CD4-positive, alpha-beta T cell (primary cell): ENCODE results near the gene GRXCR2. TPM values are rescaled to one million over a fixed set of nuclear protein-coding genes. Genes with fewer than 3 reads are reported as not detected.

Source experiments
- ATAC-seq: fragments of 200-7000 bp; cut with Tn5 transposase; one replicate; pipeline ENCODE4 v1.10.0; 2022; ENCODE audit warnings: mild to moderate bottlenecking; ENCODE audit not compliant: poor library complexity
- CTCF ChIA-PET: fragments of 350-600 bp; sonication (Branson Sonifier 250); formaldehyde crosslinking; loops from one replicate; lab custom pipeline; 2021; ENCODE audit warnings: antibody characterized with exemption, inconsistent platforms; lab: Charles Lee
- POLR2A ChIA-PET: fragments of 350-600 bp; sonication (Branson Sonifier 250); formaldehyde crosslinking; loops from one replicate; lab custom pipeline; 2021; ENCODE audit warnings: antibody characterized with exemption, inconsistent platforms; lab: Charles Lee
- DNase-seq, 14 experiments: peaks; one replicate each; pipeline ENCODE4 v3.0.0-alpha.2; 2013 to 2020; ENCODE audit warnings: mixed read lengths in 2 of 14
- H3K27ac ChIP-seq, 2 donors: one replicate each; pipeline versions ENCODE4 v1.5.1 to v1.7.0; 2013; ENCODE audit warnings: low read length in 2 of 2, low read depth in 1 of 2, mild to moderate bottlenecking in 1 of 2
- H3K27me3 ChIP-seq, 2 experiments: 1 replicate in 1 of 2; 2 replicates in 1 of 2; pipeline versions ENCODE4 v1.6.1 to v1.7.0; 2013; ENCODE audit warnings: low read length in 2 of 2, control low read depth in 1 of 2, mild to moderate bottlenecking in 1 of 2, moderate library complexity in 1 of 2; ENCODE audit not compliant: insufficient read depth in 2 of 2, control insufficient read depth in 1 of 2
- H3K36me3 ChIP-seq: one replicate; pipeline ENCODE4 v1.6.1; 2013; ENCODE audit warnings: low read length, control low read depth; ENCODE audit not compliant: insufficient read depth
- H3K4me1 ChIP-seq: one replicate; pipeline ENCODE4 v1.6.1; 2013; ENCODE audit warnings: low read length, control low read depth; ENCODE audit not compliant: insufficient read depth
- H3K4me3 ChIP-seq: one replicate; pipeline ENCODE4 v1.5.1; 2013; ENCODE audit warnings: mild to moderate bottlenecking, low read length, moderate library complexity
- H3K9me3 ChIP-seq, 2 experiments: 1 replicate in 1 of 2; 2 replicates in 1 of 2; pipeline versions ENCODE4 v1.6.1 to v1.7.0; 2013; ENCODE audit warnings: low read length in 2 of 2, mild to moderate bottlenecking in 2 of 2, control low read depth in 1 of 2, moderate library complexity in 1 of 2; ENCODE audit not compliant: control insufficient read depth in 1 of 2, insufficient read depth in 1 of 2
- H3K27ac Mint-ChIP-seq: one replicate; pipeline ENCODE4 v1.8.0; 2020; ENCODE audit warnings: mixed read lengths
- H3K27me3 Mint-ChIP-seq: one replicate; pipeline ENCODE4 v1.8.0; 2021; ENCODE audit warnings: mixed read lengths
- H3K36me3 Mint-ChIP-seq: one replicate; pipeline ENCODE4 v1.8.0; 2021; ENCODE audit warnings: low read depth, mixed read lengths
- H3K4me1 Mint-ChIP-seq: one replicate; pipeline ENCODE4 v1.8.0; 2021; ENCODE audit warnings: low read depth, mixed read lengths
- H3K4me3 Mint-ChIP-seq: one replicate; pipeline ENCODE4 v1.8.0; 2020; ENCODE audit warnings: mild to moderate bottlenecking, mixed read lengths
- H3K9me3 Mint-ChIP-seq: one replicate; pipeline ENCODE4 v1.8.0; 2020; ENCODE audit warnings: mixed read lengths
- CTCF ChIP-seq: fragments of 200-600 bp; IDR thresholded peaks from one replicate; pipeline ENCODE4 v1.8.0; 2022; ENCODE audit warnings: antibody characterized with exemption, mild to moderate bottlenecking
- intact Hi-C, 2 experiments: fragments of 100-400 bp; cut with DNase I in 1 of 2; cut with micrococcal nuclease in 1 of 2; formaldehyde crosslinking; loops; one replicate each; pipeline versions ENCODE4 v1.15.1 to v1.9.0; 2023 to 2025; cut with DNase I, micrococcal nuclease
- total RNA-seq, 174 experiments: library from RNA in 2 of 174; stranded (reverse) in 2 of 174; gene quantifications; one replicate each; pipeline ENCODE4 v1.2.3 and lab custom pipeline; 2021 to 2026

The GRXCR2 gene
- total RNA-seq, 2 experiments from 2014 or later: not detected

DNA sequence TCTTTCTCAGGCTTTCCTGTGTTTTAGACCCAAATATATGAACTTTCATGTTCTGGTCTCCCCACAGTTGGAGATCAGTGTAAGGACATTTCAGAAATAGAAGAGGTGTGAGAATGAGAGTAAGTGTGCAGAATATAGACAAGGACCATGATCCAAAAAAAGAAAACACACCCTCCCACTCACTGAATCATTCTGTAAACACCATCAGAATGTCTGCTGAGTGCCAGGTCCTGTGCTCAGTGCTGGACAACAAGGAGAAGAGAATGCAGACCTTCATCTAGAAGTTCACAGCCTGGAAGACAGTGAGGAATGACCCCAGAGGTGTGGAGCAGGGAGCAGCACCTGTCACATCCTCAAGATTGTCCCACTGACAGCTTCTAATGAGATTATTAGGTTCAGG is 44.5 kb upstream of the GRXCR2 start:
- Mint-ChIP-seq H3K36me3 (no peaks in the 10 kb centered on the region), H3K27ac (no peak overlapping the region), H3K4me3 (no peak overlapping the region), H3K27me3 (peaks cover 4% of the 10 kb centered on the region), H3K9me3 (no peaks in the 10 kb centered on the region), H3K4me1 (no peaks in the 10 kb centered on the region)
- intact Hi-C loops: no loop called here
- H3K36me3 ChIP-seq: no peaks in the 10 kb centered on the region
- H3K27me3 ChIP-seq: peaks cover 0 to 3% of the 10 kb centered on the region in 2 experiments
- H3K9me3 ChIP-seq: no peaks in the 10 kb centered on the region
- ChIA-PET POLR2A (no interaction called here), CTCF (no interaction called here)
- DNase-seq (no peak), ATAC-seq (no peak)
- no peak overlapping the region for H3K27ac ChIP-seq
- no peak for TF ChIP-seq CTCF
- H3K4me1 ChIP-seq: no peaks in the 10 kb centered on the region
- H3K4me3 ChIP-seq: no peak overlapping the region

DNA sequence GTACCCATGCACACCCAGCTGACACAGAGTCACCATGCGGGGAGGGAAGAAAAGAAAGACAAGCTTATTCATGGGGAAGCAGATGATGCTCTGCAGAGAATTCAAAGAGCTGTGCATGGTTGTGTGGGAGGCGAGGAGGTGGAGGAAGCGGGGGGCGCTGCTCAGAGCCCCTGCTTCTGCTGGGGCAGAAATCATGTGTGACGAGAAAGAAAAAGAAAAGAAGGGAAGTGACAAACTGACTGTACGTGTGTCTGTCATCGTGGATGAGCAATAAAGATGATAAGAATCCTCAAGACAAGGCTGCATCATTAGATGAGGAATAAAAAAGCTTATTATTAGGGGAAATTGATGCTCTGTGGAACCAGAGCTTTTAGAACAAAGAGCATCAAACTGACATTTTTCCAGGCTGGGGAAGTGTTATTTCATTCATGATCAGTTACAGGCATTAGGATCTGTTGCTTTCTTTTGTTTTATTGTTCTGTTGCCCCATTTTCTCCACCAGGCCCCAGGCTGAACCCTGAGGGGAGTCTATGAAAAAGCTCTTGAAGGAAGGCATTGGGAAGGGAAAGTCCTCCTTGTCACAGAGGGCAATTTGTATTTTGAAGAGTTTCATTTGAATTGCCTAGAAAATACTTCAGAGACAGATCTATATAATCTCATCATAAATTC is 43.3 kb upstream of the GRXCR2 start:
- H3K4me3 ChIP-seq: no peak overlapping the region
- H3K27me3 Mint-ChIP-seq: no peaks in the 10 kb centered on the region
- no peak for ATAC-seq
- H3K27ac Mint-ChIP-seq: no peak overlapping the region
- ChIA-PET CTCF (no interaction called here), POLR2A (no interaction called here)
- H3K27me3 ChIP-seq: peaks cover 0 to 3% of the 10 kb centered on the region in 2 experiments
- DNase-seq: no peak
- H3K36me3 ChIP-seq: no peaks in the 10 kb centered on the region
- no peaks in the 10 kb centered on the region for H3K4me1 Mint-ChIP-seq
- H3K9me3 ChIP-seq: no peaks in the 10 kb centered on the region
- intact Hi-C loops: no loop called here
- no peak for TF ChIP-seq CTCF
- no peaks in the 10 kb centered on the region for H3K4me1 ChIP-seq
- H3K9me3 Mint-ChIP-seq: no peaks in the 10 kb centered on the region
- H3K27ac ChIP-seq: no peak overlapping the region
- H3K4me3 Mint-ChIP-seq: no peak overlapping the region
- no peaks in the 10 kb centered on the region for H3K36me3 Mint-ChIP-seq

DNA sequence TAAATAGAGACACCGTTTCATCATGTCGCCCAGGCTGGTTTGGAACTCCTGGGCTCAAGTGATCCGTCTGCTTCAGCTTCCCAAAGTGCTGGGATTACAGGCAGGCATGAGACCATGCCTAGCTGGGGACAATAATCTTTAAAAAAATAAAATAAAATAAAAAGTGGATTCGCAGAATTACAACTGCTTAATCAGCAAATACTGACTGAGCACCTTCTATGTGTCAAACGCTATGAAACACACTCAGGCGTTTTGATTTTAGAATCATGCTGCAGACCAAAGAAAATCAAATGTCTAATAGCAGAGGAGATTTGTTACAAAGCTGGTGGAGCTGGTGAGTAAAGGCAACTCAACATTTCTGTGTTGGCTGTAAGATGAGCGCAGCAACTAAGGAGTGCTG is 40.9 kb upstream of the GRXCR2 start:
- CTCF ChIA-PET: interaction anchor here (0.9 kb wide), 1 partner anchor 10 kb away, joined by 3 read pairs; no protein-coding TSS in a partner anchor
- no peak for TF ChIP-seq CTCF
- H3K9me3 Mint-ChIP-seq: no peaks in the 10 kb centered on the region
- no peaks in the 10 kb centered on the region for H3K36me3 Mint-ChIP-seq
- no peak overlapping the region for H3K4me3 Mint-ChIP-seq
- no peak for ATAC-seq
- no peaks in the 10 kb centered on the region for H3K36me3 ChIP-seq
- H3K27ac Mint-ChIP-seq: no peak overlapping the region
- no peak overlapping the region for H3K27ac ChIP-seq
- DNase-seq: no peak
- POLR2A ChIA-PET: no interaction called here
- H3K27me3 ChIP-seq: peaks cover 0 to under 1% of the 10 kb centered on the region in 2 experiments
- intact Hi-C loops: no loop called here
- H3K4me3 ChIP-seq: no peak overlapping the region
- H3K4me1 Mint-ChIP-seq: no peaks in the 10 kb centered on the region
- no peaks in the 10 kb centered on the region for H3K4me1 ChIP-seq
- H3K27me3 Mint-ChIP-seq: no peaks in the 10 kb centered on the region
- H3K9me3 ChIP-seq: no peaks in the 10 kb centered on the region
